GM18868 (cell line): ENCODE measurements around the gene OR11H7.
A peak's percentile ranks its signal among the peaks of the same experiment; 100 is the strongest.
"Not testable (repeated sequence)": the region's sequence is repeated elsewhere in the genome, so short reads cannot be mapped to it uniquely, and the experiment has no call there.

Source experiments
- ATAC-seq: cut with Tn5 transposase; IDR thresholded peaks from one replicate; pipeline ENCODE4 v1.9.1; 2021; ENCODE audit warnings: mild to moderate bottlenecking, moderate library complexity; ENCODE audit not compliant: unreplicated experiment

OR11H7 gene

GRCh38 chr14:20228681-20229080 lies at the start of gene OR11H7:
OR11H7 (plus strand) TSS chr14:20228981.
- no peak for ATAC-seq

- no peak for ATAC-seq
Measured at GRCh38 chr14:20179218-20179617, 49.6 kb upstream of the OR11H7 start.

DNA sequence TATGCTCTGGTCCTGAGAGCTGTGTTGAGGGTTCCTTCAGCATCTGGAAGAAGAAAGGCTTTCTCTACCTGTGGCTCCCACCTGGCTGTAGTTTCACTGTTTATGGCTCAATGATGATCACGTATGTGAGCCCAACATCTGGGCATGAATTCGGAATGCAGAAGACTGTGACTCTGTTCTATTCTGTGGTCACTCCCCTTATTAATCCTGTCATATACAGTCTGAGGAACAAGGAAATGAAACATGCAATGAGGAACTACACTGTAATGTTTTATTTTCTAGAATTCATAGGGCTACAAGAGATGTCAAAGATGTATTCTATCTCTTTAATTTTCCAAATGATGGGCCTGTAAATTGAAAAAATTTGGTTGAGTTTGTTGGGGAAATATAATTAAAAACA lies 48.9 kb upstream of the OR11H7 start:
- ATAC-seq: no peak

DNA sequence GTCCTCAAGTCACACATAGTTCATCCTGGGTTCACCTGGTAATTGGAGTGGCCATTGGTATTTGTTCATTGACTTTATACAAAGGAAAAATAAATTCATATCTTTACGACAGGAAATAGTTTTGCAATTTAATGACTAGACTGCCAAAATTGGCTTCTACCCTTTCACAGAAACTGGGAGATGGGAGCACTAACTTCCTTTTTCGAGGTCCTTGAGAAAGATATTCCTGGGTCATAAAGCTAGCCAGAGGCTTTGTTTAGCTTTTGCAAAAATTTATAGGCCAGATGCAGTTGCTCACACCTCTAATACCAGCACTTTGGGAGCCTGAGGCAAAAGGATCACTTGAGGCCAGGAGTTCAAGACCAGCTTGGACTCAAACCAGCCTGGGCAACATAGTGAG lies 48.3 kb upstream of the OR11H7 start:
- no peak for ATAC-seq

DNA sequence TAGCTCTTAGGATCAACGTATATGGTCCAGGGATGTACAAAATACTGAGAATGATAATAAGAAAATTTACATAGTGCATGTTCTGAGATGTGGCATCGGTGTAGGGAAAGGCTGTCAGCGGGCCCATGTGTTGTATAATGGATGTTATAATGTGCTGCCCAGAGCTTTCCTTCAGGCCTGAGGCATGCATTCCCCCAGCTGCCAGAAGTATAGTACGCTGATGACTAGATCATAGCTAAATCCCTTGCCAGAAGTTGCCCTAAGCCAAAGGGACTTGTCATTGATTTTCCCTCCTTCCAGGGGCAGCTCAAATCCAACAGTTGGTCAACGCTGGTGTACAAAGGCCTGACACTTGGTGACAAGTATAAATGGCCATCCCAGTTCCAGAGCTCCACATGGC lies 44.6 kb upstream of the OR11H7 start:
- ATAC-seq: no peak

DNA sequence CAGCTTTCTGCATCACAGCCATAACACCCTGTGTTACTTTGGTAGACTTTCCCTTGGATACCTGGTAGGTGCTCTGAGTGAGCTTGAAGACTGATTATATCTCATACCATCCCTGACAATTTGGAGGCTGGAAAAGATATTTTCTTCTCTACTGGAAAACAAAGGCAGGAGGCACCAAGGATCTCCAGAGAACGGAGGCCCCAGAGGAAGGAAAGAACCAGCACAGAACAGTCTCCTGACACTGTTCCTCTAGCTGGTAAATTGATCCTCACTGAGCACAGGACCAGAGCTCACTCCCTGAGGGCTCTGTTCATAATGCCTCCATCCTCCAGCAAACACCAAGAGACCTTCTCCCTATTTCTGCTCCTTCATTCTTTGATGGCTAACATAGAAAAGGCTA lies 38.2 kb upstream of the OR11H7 start, which contains the start of gene OR11G2:
Gene OR11G2, plus strand, starts transcription at position 301 of the 400 bp plus-strand sequence. CDS start 6,542 bp downstream, outside the sequence.
- no peak for ATAC-seq

DNA sequence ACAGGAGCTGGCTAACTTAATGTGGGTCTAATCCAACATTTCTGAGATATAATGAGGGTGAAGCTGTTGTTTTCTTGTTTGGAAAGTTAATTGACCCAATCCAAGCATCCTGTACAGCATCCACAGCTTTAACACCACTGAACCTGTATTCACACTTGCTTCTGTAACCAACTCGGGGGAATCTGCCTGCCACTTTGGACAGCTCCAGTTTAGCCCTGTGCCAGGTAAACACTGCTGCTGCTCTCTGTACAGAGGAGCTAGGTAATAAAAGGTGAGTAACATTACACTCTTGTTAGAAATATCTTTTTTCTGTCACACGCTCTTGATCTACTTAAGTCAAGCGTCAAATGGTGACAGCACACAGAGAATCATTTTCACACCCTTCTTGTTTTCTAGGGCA lies 37.4 kb upstream of the OR11H7 start:
- ATAC-seq: no peak

GRCh38 chr14:20194101-20194500 lies 34.7 kb upstream of the OR11H7 start:
- ATAC-seq: no peak

DNA sequence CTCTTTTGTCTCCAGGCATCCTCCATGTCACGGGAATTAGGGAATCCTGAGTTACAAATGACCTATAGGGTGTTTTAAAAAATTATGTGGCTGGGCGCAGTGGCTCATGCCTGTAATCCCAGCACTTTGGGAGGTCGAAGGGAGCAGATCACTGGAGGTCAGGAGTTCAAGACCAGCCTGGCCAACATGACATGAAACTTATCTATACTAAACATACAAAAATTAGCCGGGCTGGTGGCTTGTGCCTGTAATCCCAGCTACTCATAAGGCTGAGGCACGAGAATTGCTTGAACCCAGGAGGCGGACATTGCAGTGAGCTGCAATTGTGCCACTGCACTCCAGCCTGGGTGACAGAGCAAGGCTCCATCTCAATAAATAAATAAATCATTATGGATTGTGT lies 33.6 kb upstream of the OR11H7 start:
- ATAC-seq: not testable (repeated sequence)

DNA sequence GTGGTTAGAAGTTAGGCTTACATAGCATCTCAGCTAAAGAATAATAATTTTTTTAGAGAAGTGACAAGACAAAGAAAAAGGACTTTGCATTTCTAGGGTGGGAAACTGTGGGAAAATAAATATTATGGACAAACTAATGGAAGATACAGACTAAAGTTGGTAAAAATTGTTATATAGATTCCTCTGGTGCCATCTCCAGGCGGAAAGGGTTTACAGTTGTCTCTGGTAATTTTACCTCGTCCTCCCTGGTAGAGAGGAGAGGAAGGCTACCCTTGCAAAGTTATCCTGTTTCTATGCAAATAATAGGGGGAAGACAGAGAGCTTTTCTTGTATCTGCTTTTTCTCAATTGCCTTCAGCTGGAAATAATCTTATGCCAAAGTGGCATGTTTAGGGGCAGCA lies 32.9 kb upstream of the OR11H7 start:
- ATAC-seq: no peak

GRCh38 chr14:20197459-20197858 lies 31.3 kb upstream of the OR11H7 start:
- no peak for ATAC-seq

GRCh38 chr14:20198991-20199390 lies 29.8 kb upstream of the OR11H7 start:
- ATAC-seq: no peak

GRCh38 chr14:20204721-20205120 lies 24.1 kb upstream of the OR11H7 start:
- no peak for ATAC-seq

GRCh38 chr14:20209595-20209994 lies 19.2 kb upstream of the OR11H7 start:
- no peak for ATAC-seq

- not testable (repeated sequence) for ATAC-seq
Measured at GRCh38 chr14:20212406-20212805, 16.4 kb upstream of the OR11H7 start.

DNA sequence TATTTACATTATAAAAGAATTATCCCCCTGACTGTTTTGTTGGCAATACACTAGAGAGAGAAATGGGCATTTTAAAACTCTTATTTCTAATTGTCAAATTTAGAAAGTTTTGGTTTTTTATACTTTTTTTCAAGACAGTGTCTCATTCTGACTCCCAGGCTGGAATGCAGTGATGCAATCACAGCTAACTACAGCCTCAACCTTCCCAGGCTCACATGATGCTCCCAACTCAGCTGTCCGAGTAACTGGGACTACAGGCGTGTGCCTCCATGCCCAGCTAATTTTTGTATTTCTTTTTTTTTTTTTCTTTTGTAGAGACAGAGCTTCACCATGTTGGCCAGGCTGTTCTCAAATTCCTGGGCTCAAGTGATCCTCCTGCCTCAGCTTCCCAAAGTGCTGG lies 13.6 kb upstream of the OR11H7 start:
- no peak for ATAC-seq

DNA sequence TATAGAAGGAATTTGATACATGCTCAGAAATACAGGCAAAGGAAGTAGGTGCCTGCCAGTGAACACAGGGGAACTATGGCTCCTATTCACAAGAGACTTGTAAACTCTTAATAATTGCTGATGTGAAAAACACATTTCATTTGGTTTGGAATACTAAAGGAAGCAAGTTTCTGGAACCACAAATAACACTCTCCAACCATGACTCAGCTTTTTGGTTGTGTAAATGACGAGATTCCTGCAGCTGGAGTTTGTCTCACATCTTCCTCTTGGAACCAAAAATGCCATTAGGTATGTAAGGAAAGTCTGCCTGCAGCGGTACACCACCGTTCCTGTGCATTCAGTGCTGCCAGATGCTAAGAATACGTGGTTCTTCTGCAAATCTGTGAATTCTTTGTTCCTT lies 9.7 kb upstream of the OR11H7 start:
- ATAC-seq: no peak

- ATAC-seq: no peak
Measured at GRCh38 chr14:20223410-20223809, 5.4 kb upstream of the OR11H7 start, which contains the start of gene OR11H6. OR11H6 (plus strand) TSS chr14:20223710; CDS start chr14:20223710, 0 bp downstream.

DNA sequence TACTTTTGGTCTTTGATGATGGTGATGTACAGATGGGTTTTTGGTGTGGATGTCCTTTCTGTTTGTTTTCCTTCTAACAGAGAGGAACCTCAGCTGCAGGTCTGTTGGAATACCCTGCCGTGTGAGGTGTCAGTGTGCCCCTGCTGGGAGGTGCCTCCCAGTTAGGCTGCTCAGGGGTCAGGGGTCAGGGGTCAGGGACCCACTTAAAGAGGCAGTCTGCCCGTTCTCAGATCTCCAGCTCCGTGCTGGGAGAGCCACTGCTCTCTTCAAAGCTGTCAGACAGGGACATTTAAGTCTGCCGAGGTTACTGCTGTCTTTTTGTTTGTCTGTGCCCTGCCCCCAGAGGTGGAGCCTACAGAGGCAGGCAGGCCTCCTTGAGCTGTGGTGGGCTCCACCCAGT lies 6.6 kb downstream of the OR11H7 start:
- not testable (repeated sequence) for ATAC-seq

DNA sequence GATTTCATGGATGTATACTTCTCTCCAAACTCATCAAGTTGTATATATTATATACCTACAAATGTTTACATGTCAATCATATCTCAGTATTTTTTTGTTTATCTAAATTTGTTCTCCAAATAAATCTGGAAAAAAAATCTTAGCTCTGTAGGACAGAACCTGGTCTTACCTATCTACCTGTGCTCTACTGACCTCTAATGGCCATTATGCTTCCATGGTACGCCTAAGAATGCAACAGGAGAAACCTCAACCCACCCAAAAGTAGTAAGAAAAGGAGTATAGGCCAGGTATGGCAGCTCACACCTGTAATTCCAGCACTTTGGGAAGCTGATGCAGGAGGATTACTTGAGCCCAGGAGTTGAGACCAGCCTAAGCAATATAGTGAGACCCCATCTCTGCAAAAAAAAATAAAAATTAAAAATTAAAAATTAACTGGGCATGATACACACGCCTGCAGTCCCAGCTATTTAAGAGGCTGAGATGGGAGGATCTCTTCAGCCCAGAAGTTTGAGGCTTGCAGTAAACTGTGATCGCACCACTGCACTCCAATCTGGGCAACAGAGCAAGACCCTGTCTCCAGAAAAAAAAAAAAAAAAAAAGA lies 19.0 kb downstream of the OR11H7 start:
- ATAC-seq: no peak

DNA sequence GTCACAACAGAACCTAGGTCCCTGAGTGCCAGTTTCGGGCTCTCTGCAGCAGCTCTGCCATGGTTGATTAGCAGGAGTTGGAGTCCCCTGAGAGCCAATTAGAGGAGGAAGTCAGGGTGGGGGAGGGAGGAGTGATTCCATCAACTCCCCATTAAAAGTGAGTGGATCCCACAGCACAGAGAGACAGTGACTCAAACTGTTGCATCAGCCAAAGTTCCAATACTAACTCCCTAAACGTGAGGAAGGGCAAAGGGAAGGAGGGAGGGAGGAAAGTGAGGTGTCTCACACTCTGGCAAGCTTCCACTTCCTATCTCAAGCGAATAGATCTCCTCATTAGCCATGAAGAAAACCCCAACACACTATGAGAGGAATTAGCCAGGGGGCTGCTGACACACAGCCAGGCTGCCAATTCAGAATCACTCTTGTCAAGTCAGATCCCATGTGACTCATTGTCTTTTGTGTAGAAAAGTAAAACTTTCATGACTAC lies 33.9 kb downstream of the OR11H7 start:
- ATAC-seq: peak; percentile 88

GRCh38 chr14:20264361-20264760 lies 35.6 kb downstream of the OR11H7 start:
- ATAC-seq: not testable (repeated sequence)

DNA sequence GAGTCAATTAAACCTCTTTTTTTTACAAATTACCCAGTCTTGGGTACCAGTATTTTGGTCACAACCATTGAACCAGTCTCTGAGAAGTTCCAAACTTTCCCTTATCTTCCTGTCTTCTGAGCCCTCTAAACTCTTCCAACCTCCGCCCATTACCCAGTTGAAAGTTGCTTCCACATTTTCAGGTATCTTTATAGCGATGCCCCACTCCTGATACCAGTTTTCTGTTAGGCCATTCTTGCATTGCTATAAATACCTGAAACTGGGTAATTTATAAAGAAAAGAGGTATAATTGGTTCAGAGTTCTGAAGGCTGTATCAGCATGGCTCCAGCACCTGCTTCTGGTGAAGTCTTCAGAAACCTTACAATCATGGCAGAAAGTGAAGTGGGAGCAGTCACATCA lies 45.3 kb downstream of the OR11H7 start:
- ATAC-seq: no peak
